ENCODE results near the gene FAM229B.

DNA sequence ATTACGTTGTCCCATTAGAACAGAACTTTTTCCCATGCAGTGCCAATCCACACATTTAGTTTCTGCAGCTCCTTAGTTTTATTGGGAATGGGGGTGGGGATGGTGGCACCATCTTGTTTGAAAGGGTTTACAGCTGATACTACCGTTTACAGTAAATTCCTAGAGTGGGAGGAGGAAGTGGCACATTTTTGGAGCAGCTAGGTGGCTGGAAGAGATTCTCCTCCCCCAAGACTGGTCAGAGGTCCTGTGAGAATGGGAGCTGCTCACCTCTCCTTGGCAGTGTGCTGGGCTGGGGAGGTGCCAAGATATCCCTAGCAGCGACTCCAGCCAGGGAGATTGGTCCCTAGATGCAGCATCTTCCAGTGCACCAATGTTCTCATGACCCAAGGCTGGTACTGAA, 45.9 kb upstream of the FAM229B start:
- TF ChIP-seq EZH2 (IDR thresholded peaks at IDR 0.05; ENCODE audit: insufficient read depth, poor library complexity, severe bottlenecking) (no peak), EZH2phosphoT487 (IDR thresholded peaks at IDR 0.05; ENCODE audit: insufficient read depth, low read depth) (no peak)
